H1 (cell line): Measurements from ENCODE around the gene UPK1B. TPM values are rescaled to one million over a fixed set of nuclear protein-coding genes. Genes with fewer than 3 reads are reported as not detected.

Source experiments
- CTCF ChIA-PET: fragments of 300-600 bp; sonication (Branson Sonifier 250); formaldehyde crosslinking; loops from one replicate; lab custom pipeline; 2021; ENCODE audit not compliant: partially characterized antibody; lab: Charles Lee
- POLR2A ChIA-PET: fragments of 300-600 bp; sonication (Branson Sonifier 250); formaldehyde crosslinking; loops from one replicate; lab custom pipeline; 2021; ENCODE audit warnings: inconsistent platforms; ENCODE audit not compliant: partially characterized antibody; lab: Charles Lee
- DNase-seq, 2 experiments: peaks; one replicate each; pipeline versions ENCODE4 v3.0.0 to v3.0.0-alpha.2; 2010 to 2022; ENCODE audit warnings: low spot score in 2 of 2, low read depth in 1 of 2, mixed read lengths in 1 of 2
- FAIRE-seq: peaks from 2 replicates; lab custom pipeline; 2011; peaks lifted over from hg19 to GRCh38; lab: Jason Lieb, UNC
- H2AFZ ChIP-seq: 2 replicates; pipeline ENCODE4 v1.8.1; 2012; ENCODE audit warnings: low read length, inconsistent platforms
- H2AK5ac ChIP-seq: 2 replicates; pipeline ENCODE4 v1.6.1; 2013; ENCODE audit warnings: low read depth, low read length
- H2BK120ac ChIP-seq: replicated peaks from 2 replicates; pipeline ENCODE3; 2013; ENCODE audit warnings: low read depth, low read length, inconsistent platforms
- H2BK12ac ChIP-seq: 2 replicates; pipeline ENCODE4 v1.6.1; 2013; ENCODE audit warnings: low read depth, low read length
- H2BK15ac ChIP-seq: 2 replicates; pipeline ENCODE4 v1.6.1; 2013; ENCODE audit warnings: low read length
- H2BK20ac ChIP-seq: 2 replicates; pipeline ENCODE4 v1.6.1; 2013; ENCODE audit warnings: low read length
- H2BK5ac ChIP-seq: 2 replicates; pipeline ENCODE4 v1.6.1; 2013; ENCODE audit warnings: low read depth, low read length
- H3K14ac ChIP-seq: 2 replicates; pipeline ENCODE4 v1.6.1; 2013; ENCODE audit warnings: inconsistent platforms; ENCODE audit not compliant: insufficient read length
- H3K18ac ChIP-seq: 2 replicates; pipeline ENCODE4 v1.6.1; 2013; ENCODE audit warnings: low read length; ENCODE audit errors: extremely low read depth
- H3K23ac ChIP-seq: 2 replicates; pipeline ENCODE4 v1.6.1; 2013; ENCODE audit warnings: inconsistent platforms; ENCODE audit not compliant: insufficient read length
- H3K23me2 ChIP-seq: 2 replicates; pipeline ENCODE4 v1.6.1; 2013; ENCODE audit warnings: low read depth, low read length
- H3K27ac ChIP-seq: 2 replicates; pipeline ENCODE4 v1.6.1; 2011; ENCODE audit warnings: low read depth, low read length, inconsistent platforms
- H3K27me3 ChIP-seq, 4 experiments: replicated peaks in 1 of 4; 1 replicate in 1 of 4; 2 replicates in 3 of 4; pipeline versions ENCODE4 v1.6.1 to v1.8.1; 2011 to 2013; ENCODE audit warnings: low read length in 3 of 4, mild to moderate bottlenecking in 3 of 4, inconsistent platforms in 2 of 4, mixed read lengths in 2 of 4, moderate library complexity in 1 of 4; ENCODE audit not compliant: control insufficient read depth in 3 of 4, insufficient read depth in 3 of 4; ENCODE audit errors: extremely low read depth in 1 of 4
- H3K36me3 ChIP-seq, 4 experiments: 2 replicates each; pipeline versions ENCODE4 v1.6.1 to v1.8.1; 2011 to 2013; ENCODE audit warnings: mild to moderate bottlenecking in 4 of 4, low read length in 3 of 4, moderate library complexity in 2 of 4, control low read depth in 1 of 4, inconsistent platforms in 1 of 4; ENCODE audit not compliant: insufficient read depth in 4 of 4, control insufficient read depth in 2 of 4
- H3K4ac ChIP-seq: replicated peaks from 2 replicates; pipeline ENCODE3; 2013; ENCODE audit warnings: low read length, low read depth, mixed read lengths, inconsistent platforms; ENCODE audit not compliant: insufficient read length
- H3K4me1 ChIP-seq, 4 experiments: replicated peaks in 1 of 4; 1 replicate in 1 of 4; 2 replicates in 3 of 4; pipeline versions ENCODE4 v1.6.1 to v1.8.1; 2011 to 2013; ENCODE audit warnings: low read length in 3 of 4, inconsistent platforms in 2 of 4, mixed read lengths in 1 of 4; ENCODE audit not compliant: insufficient read depth in 4 of 4, control insufficient read depth in 3 of 4
- H3K4me2 ChIP-seq, 2 experiments: 2 replicates each; pipeline versions ENCODE4 v1.6.1 to v1.8.1; 2011 to 2013; ENCODE audit warnings: low read depth in 2 of 2, low read length in 2 of 2, control low read depth in 1 of 2, inconsistent platforms in 1 of 2, mild to moderate bottlenecking in 1 of 2; ENCODE audit not compliant: insufficient read depth in 1 of 2
- H3K4me3 ChIP-seq, 4 experiments: fragments of 200-600, 300-600 bp in 1 of 4; sonication (generic), shearing (Covaris generic), sonication (Bioruptor Twin) in 1 of 4; 2 replicates each; pipeline versions ENCODE4 v1.5.1 to v1.8.1; 2011 to 2016; ENCODE audit warnings: low read length in 4 of 4, low read depth in 3 of 4, control low read depth in 2 of 4, inconsistent platforms in 2 of 4, mild to moderate bottlenecking in 2 of 4, mixed read lengths in 1 of 4, moderate library complexity in 1 of 4; ENCODE audit not compliant: insufficient read depth in 2 of 4; ENCODE audit errors: extremely low read depth in 1 of 4
- H3K56ac ChIP-seq: replicated peaks from 2 replicates; pipeline ENCODE3; 2013; ENCODE audit warnings: low read depth, mild to moderate bottlenecking, mixed read lengths, low read length, inconsistent platforms; ENCODE audit not compliant: insufficient read length
- H3K79me1 ChIP-seq: 2 replicates; pipeline ENCODE4 v1.6.1; 2013; ENCODE audit warnings: low read depth, low read length, control low read depth
- H3K79me2 ChIP-seq, 2 experiments: 2 replicates each; pipeline versions ENCODE4 v1.6.1 to v1.8.1; 2012 to 2013; ENCODE audit warnings: low read length in 2 of 2, mild to moderate bottlenecking in 2 of 2, inconsistent platforms in 1 of 2; ENCODE audit not compliant: insufficient read depth in 2 of 2, control insufficient read depth in 1 of 2
- H3K9ac ChIP-seq, 4 experiments: replicated peaks in 1 of 4; 1 replicate in 1 of 4; 2 replicates in 3 of 4; pipeline versions ENCODE4 v1.6.1 to v1.8.1; 2011 to 2013; ENCODE audit warnings: low read depth in 3 of 4, low read length in 3 of 4, control low read depth in 2 of 4, mild to moderate bottlenecking in 2 of 4, moderate library complexity in 2 of 4, inconsistent platforms in 1 of 4; ENCODE audit errors: extremely low read depth in 1 of 4
- H3K9me3 ChIP-seq, 2 experiments: 2 replicates each; pipeline versions ENCODE4 v1.6.1 to v1.8.1; 2012 to 2013; ENCODE audit warnings: mild to moderate bottlenecking in 2 of 2, moderate library complexity in 2 of 2, control low read depth in 1 of 2, inconsistent platforms in 1 of 2, low read depth in 1 of 2, low read length in 1 of 2, mixed read lengths in 1 of 2; ENCODE audit not compliant: insufficient read depth in 2 of 2
- H4K20me1 ChIP-seq, 2 experiments: replicated peaks in 1 of 2; 2 replicates each; pipeline versions ENCODE3 to v1.8.1; 2011 to 2013; ENCODE audit warnings: inconsistent platforms in 2 of 2, low read length in 2 of 2, mild to moderate bottlenecking in 1 of 2; ENCODE audit not compliant: insufficient read depth in 2 of 2, control insufficient read depth in 1 of 2
- H4K5ac ChIP-seq: 2 replicates; pipeline ENCODE4 v1.6.1; 2013; ENCODE audit warnings: low read length, low read depth, mixed read lengths, inconsistent platforms; ENCODE audit not compliant: insufficient read length
- H4K8ac ChIP-seq: 2 replicates; pipeline ENCODE4 v1.8.0; 2013; ENCODE audit warnings: mild to moderate bottlenecking, moderate library complexity, low read length, inconsistent platforms; ENCODE audit not compliant: insufficient read depth; ENCODE audit errors: extremely low read depth
- H4K91ac ChIP-seq: replicated peaks from 2 replicates; pipeline ENCODE3; 2013; ENCODE audit warnings: low read length, mixed read lengths, inconsistent platforms; ENCODE audit not compliant: insufficient read length
- ATF2 ChIP-seq: IDR thresholded peaks from 2 replicates; pipeline ENCODE4 v1.6.1; 2012; ENCODE audit warnings: low read length, inconsistent platforms
- BACH1 ChIP-seq: IDR thresholded peaks from 2 replicates; pipeline ENCODE4 v1.6.1; 2012; ENCODE audit warnings: low read length, improper control_type of control experiment
- CBX8 ChIP-seq: fragments of 300-800, 300-1000 bp; sonication (generic); IDR thresholded peaks from 2 replicates; pipeline ENCODE4 v1.7.1; 2016; ENCODE audit warnings: low read depth, low read length, borderline replicate concordance
- JUN ChIP-seq: IDR thresholded peaks from 2 replicates; pipeline ENCODE4 v1.6.1; 2011; ENCODE audit warnings: low read depth, mild to moderate bottlenecking, improper control_type of control experiment, low read length
- KDM5A ChIP-seq: fragments of 200-600 bp; IDR thresholded peaks from 2 replicates; pipeline ENCODE4 v1.7.1; 2012; ENCODE audit warnings: mild to moderate bottlenecking, low read length, inconsistent platforms, mixed read lengths
- MAFK ChIP-seq: IDR thresholded peaks from 2 replicates; pipeline ENCODE4 v1.6.1; 2012; ENCODE audit warnings: low read depth, mild to moderate bottlenecking, improper control_type of control experiment, low read length
- POLR2A ChIP-seq, 2 experiments: IDR thresholded peaks; 1 replicate in 1 of 2; 2 replicates in 1 of 2; pipeline ENCODE4 v1.6.1; 2011; ENCODE audit warnings: low read depth in 2 of 2, low read length in 2 of 2, mild to moderate bottlenecking in 2 of 2; ENCODE audit errors: control extremely low read depth in 1 of 2
- POLR2AphosphoS5 ChIP-seq: IDR thresholded peaks from 2 replicates; pipeline ENCODE4 v1.6.1; 2011; ENCODE audit warnings: low read depth, low read length
- RNF2 ChIP-seq: fragments of 200-900, 300-1000 bp; sonication (generic); IDR thresholded peaks from 2 replicates; pipeline ENCODE4 v1.7.1; 2016; ENCODE audit warnings: borderline replicate concordance, low read depth, mild to moderate bottlenecking, antibody characterized with exemption, low read length; ENCODE audit not compliant: poor library complexity, severe bottlenecking; ENCODE audit errors: missing control alignments
- RXRA ChIP-seq: IDR thresholded peaks from 2 replicates; pipeline ENCODE4 v1.6.1; 2011; ENCODE audit warnings: low read depth, mild to moderate bottlenecking, low read length, moderate library complexity; ENCODE audit not compliant: insufficient read depth
- SP2 ChIP-seq: IDR thresholded peaks from 2 replicates; pipeline ENCODE4 v1.6.1; 2012; ENCODE audit warnings: mild to moderate bottlenecking, low read length, inconsistent platforms
- SP4 ChIP-seq: IDR thresholded peaks from 2 replicates; pipeline ENCODE4 v1.6.1; 2012; ENCODE audit warnings: low read length, inconsistent platforms
- TAF7 ChIP-seq: optimal IDR thresholded peaks from 2 replicates; pipeline ENCODE3; 2011; ENCODE audit warnings: low read depth, mild to moderate bottlenecking, inconsistent platforms, low read length, moderate library complexity, borderline replicate concordance
- polyA plus RNA-seq, 7 experiments: library from polyadenylated mRNA; depleted of rRNA in 3 of 7; stranded (reverse) in 5 of 7; unstranded in 2 of 7; fragments of >200 nt in 5 of 7; fragments of 200-250 nt in 2 of 7; gene quantifications; 1 replicate in 5 of 7; 2 replicates in 1 of 7; 4 replicates in 1 of 7; pipeline versions ENCODE4 v1.2.1 to v1.2.3, GENCODE V29; 2011 to 2013; ENCODE audit warnings: missing spikeins in 2 of 7, mixed read lengths in 2 of 7
- total RNA-seq: library from RNA; stranded (reverse); fragmentation: NEBNext Ultra II Directional; extraction: Animal tissue kit (Norgen Biotek cat#: 25700); gene quantifications from 2 replicates; pipeline ENCODE4 v1.2.1, GENCODE V29; 2021

The UPK1B gene
- total and polyA plus RNA-seq, 2 of the 8 experiments (the other 6 are each of a cell fraction or from before 2014, with no cell fraction given): 0.67 to 0.68 TPM

GRCh38 chr3:119145128-119145499, 28.3 kb upstream of the UPK1B start:
- Histone ChIP-seq H4K91ac (no peak overlapping the region), H3K14ac (no peak overlapping the region), H2AK5ac (no peak overlapping the region), H3K36me3 (no peaks in the 10 kb centered on the region), H3K27me3 (peaks cover 0 to 2% (median 0%) of the 10 kb centered on the region in 4 experiments; a peak in 3 of 7 replicates), H3K4ac (no peak overlapping the region), H2BK15ac (no peak overlapping the region), H3K4me3 (no peak overlapping the region), H3K18ac (no peak overlapping the region), H3K56ac (no peak overlapping the region), H3K27ac (no peak overlapping the region), H3K79me1 (no peaks in the 10 kb centered on the region), H2AFZ (peak overlapping the region; percentile 67; the same call in 1 of the 2 replicates), H3K4me2 (no peak overlapping the region), H4K5ac (no peak overlapping the region), H3K9ac (no peak overlapping the region), H4K8ac (no peak overlapping the region), H3K9me3 (peaks cover 3 to 4% of the 10 kb centered on the region in 2 experiments; a peak in 2 of 4 replicates), H2BK5ac (no peak overlapping the region), H3K23ac (no peak overlapping the region), H2BK12ac (no peak overlapping the region), H3K4me1 (no peaks in the 10 kb centered on the region), H4K20me1 (no peaks in the 10 kb centered on the region), H3K23me2 (no peaks in the 10 kb centered on the region), H3K79me2 (no peaks in the 10 kb centered on the region), H2BK20ac (no peak overlapping the region), H2BK120ac (no peak overlapping the region)
- ChIA-PET CTCF (interaction anchor here (0.8 to 4.1 kb wide), 9 partner anchors 10 to 351 kb away, joined by 3 to 19 read pairs (median 5); no protein-coding TSS in a partner anchor), POLR2A (no interaction called here)
- DNase-seq (no peak), FAIRE-seq (no peak)
- no peak for TF ChIP-seq RXRA
- TF ChIP-seq POLR2AphosphoS5: no peak
- TF ChIP-seq SP4: no peak
- TF ChIP-seq ATF2: no peak
- no peak for TF ChIP-seq RNF2
- TF ChIP-seq MAFK: no peak
- TF ChIP-seq KDM5A: no peak
- TF ChIP-seq JUN: no peak
- TF ChIP-seq POLR2A (IDR thresholded peaks at IDR 0.05; ENCODE audit: control extremely low read depth in 1 of 2, low read depth in 2 of 2, low read length in 2 of 2): no peak
- TF ChIP-seq TAF7: no peak
- no peak for TF ChIP-seq CBX8
- TF ChIP-seq BACH1: no peak
- TF ChIP-seq SP2: no peak
